GM12875 (cell line): Measurements from ENCODE around the gene ARHGDIB.
A peak's percentile ranks its signal among the peaks of the same experiment; 100 is the strongest.

Experiments
- H3K4me3 ChIP-seq: one replicate; pipeline ENCODE4 v1.5.1; 2011; ENCODE audit warnings: low read depth, low read length, control low read depth
- CTCF ChIP-seq: IDR thresholded peaks from 2 replicates; pipeline ENCODE4 v1.5.1; 2011; ENCODE audit warnings: low read depth, mild to moderate bottlenecking, control low read depth, inconsistent platforms, low read length, moderate library complexity, borderline replicate concordance; ENCODE audit not compliant: insufficient read depth

The ARHGDIB gene

GRCh38 chr12:14957551-14958168, 3.7 kb downstream of the ARHGDIB start:
- TF ChIP-seq CTCF: no peak
- peak overlapping the region; percentile 89 for H3K4me3 ChIP-seq

- no peak for TF ChIP-seq CTCF
- no peak overlapping the region for H3K4me3 ChIP-seq
These were observed 4.5 kb downstream of the ARHGDIB start for GRCh38 chr12:14956905-14957304.

GRCh38 chr12:14956024-14956891, 5.1 kb downstream of the ARHGDIB start:
- H3K4me3 ChIP-seq: peak overlapping the region; percentile 19
- no peak for TF ChIP-seq CTCF

- no peak for TF ChIP-seq CTCF
- peak overlapping the region; percentile 18 for H3K4me3 ChIP-seq
These were observed 7.1 kb downstream of the ARHGDIB start for GRCh38 chr12:14954269-14954668.

GRCh38 chr12:14953752-14954151, 7.6 kb downstream of the ARHGDIB start:
- TF ChIP-seq CTCF: no peak
- peak overlapping the region; percentile 18 for H3K4me3 ChIP-seq

- no peak for TF ChIP-seq CTCF
- H3K4me3 ChIP-seq: peak overlapping the region; percentile 19
These were observed 9.0 kb downstream of the ARHGDIB start for GRCh38 chr12:14952299-14952921.
